Nephron progenitor cell (in vitro differentiated cells): ENCODE results near the gene MRPS25.
A peak's percentile ranks its signal among the peaks of the same experiment; 100 is the strongest.

Experiments used
- DNase-seq: peaks from one replicate; pipeline ENCODE4 v3.0.0; 2021
- H3K27ac Mint-ChIP-seq: 2 replicates; pipeline ENCODE4 v1.8.0; 2021; ENCODE audit warnings: mild to moderate bottlenecking, moderate library complexity, mixed read lengths
- H3K27me3 Mint-ChIP-seq: 2 replicates; pipeline ENCODE4 v1.8.0; 2021; ENCODE audit warnings: mild to moderate bottlenecking, low read depth, mixed read lengths; ENCODE audit not compliant: poor library complexity
- H3K36me3 Mint-ChIP-seq: 2 replicates; pipeline ENCODE4 v1.8.0; 2021; ENCODE audit warnings: low read depth, mixed read lengths
- H3K4me1 Mint-ChIP-seq: 2 replicates; pipeline ENCODE4 v1.8.0; 2021; ENCODE audit warnings: mixed read lengths
- H3K4me3 Mint-ChIP-seq: 2 replicates; pipeline ENCODE4 v1.8.0; 2021; ENCODE audit warnings: mild to moderate bottlenecking, moderate library complexity, mixed read lengths
- H3K9me3 Mint-ChIP-seq: 2 replicates; pipeline ENCODE4 v1.8.0; 2021; ENCODE audit warnings: mild to moderate bottlenecking, moderate library complexity, mixed read lengths
- TF ChIP-seq, protein P1 (sequence below): fragments of 200-600 bp; sonication (generic); IDR thresholded peaks from 2 replicates; pipeline ENCODE4 v1.5.0; 2021; ENCODE audit warnings: antibody characterized with exemption

MRPS25 gene

DNA sequence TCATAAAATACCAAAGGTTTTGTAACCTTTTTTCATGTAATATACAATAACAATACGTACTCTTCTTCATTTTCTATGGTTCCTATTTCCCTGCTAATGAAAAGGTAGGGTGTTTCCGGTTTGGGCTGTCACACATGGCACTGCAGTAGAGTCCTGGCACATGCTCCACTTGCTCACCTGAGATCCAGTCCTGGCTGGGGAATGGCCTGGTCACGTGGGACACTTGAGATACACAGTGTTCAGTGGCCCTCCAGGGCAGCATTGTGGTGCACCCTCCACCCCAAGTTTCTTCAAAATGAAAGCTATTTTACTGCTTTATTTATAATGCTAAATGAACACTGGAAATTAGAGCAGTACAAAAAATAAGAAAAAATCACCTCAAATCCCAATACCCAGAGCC, 23.2 kb downstream of the MRPS25 start:
- Mint-ChIP-seq H3K4me3 (no peak overlapping the region), H3K27ac (no peak overlapping the region), H3K36me3 (peaks cover 62% of the 10 kb centered on the region), H3K27me3 (no peaks in the 10 kb centered on the region), H3K4me1 (no peaks in the 10 kb centered on the region), H3K9me3 (no peaks in the 10 kb centered on the region)
- no peak for DNase-seq
- TF ChIP-seq, protein P1, sequence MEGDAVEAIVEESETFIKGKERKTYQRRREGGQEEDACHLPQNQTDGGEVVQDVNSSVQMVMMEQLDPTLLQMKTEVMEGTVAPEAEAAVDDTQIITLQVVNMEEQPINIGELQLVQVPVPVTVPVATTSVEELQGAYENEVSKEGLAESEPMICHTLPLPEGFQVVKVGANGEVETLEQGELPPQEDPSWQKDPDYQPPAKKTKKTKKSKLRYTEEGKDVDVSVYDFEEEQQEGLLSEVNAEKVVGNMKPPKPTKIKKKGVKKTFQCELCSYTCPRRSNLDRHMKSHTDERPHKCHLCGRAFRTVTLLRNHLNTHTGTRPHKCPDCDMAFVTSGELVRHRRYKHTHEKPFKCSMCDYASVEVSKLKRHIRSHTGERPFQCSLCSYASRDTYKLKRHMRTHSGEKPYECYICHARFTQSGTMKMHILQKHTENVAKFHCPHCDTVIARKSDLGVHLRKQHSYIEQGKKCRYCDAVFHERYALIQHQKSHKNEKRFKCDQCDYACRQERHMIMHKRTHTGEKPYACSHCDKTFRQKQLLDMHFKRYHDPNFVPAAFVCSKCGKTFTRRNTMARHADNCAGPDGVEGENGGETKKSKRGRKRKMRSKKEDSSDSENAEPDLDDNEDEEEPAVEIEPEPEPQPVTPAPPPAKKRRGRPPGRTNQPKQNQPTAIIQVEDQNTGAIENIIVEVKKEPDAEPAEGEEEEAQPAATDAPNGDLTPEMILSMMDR: no peak

DNA sequence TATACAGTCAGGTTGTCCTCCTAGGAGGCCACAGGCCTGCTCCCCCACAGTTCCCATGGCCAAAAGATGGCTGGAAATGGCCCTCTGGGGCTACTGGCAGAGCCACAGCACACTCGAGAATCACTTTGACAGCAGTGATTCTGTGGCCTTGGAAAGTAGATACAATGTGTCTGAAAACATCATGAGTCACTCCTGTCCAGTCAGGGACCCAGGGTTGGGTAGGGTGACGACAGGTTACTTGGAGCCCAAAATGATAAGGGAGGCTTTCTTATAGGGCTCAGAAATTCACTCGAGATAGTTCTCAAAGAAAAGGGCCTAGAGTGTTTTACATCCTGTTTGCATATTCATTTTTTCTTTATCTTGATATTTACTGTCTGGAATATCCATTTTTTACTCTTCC, 24.3 kb downstream of the MRPS25 start:
- no peak overlapping the region for H3K4me3 Mint-ChIP-seq
- peaks cover 59% of the 10 kb centered on the region for H3K36me3 Mint-ChIP-seq
- H3K27me3 Mint-ChIP-seq: no peaks in the 10 kb centered on the region
- no peaks in the 10 kb centered on the region for H3K4me1 Mint-ChIP-seq
- DNase-seq: no peak
- TF ChIP-seq, protein P1: no peak
- no peak overlapping the region for H3K27ac Mint-ChIP-seq
- no peaks in the 10 kb centered on the region for H3K9me3 Mint-ChIP-seq

DNA sequence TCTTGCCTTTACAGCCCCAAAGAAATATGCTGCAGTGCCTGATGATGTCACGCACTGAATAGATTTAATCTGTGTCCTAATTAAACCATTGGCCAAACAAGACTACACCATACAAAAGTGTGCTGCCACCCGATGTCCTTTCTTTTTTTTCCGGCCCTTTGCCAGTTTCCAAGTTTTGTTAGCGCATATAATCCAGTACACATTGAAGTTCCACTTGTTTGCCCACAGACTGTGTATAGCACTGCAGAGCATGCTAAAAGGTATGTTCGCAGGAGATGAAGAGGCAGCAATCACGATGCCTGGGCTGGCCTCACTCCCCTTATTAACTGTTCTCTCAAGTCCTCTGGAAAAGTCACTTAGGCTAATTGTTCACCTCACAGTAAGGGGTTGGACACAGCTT, 26.8 kb downstream of the MRPS25 start:
- Mint-ChIP-seq H3K36me3 (peaks cover 58% of the 10 kb centered on the region), H3K9me3 (no peaks in the 10 kb centered on the region), H3K27ac (peak overlapping the region; percentile 22), H3K4me1 (no peaks in the 10 kb centered on the region), H3K4me3 (no peak overlapping the region), H3K27me3 (no peaks in the 10 kb centered on the region)
- TF ChIP-seq, protein P1: no peak
- no peak for DNase-seq

DNA sequence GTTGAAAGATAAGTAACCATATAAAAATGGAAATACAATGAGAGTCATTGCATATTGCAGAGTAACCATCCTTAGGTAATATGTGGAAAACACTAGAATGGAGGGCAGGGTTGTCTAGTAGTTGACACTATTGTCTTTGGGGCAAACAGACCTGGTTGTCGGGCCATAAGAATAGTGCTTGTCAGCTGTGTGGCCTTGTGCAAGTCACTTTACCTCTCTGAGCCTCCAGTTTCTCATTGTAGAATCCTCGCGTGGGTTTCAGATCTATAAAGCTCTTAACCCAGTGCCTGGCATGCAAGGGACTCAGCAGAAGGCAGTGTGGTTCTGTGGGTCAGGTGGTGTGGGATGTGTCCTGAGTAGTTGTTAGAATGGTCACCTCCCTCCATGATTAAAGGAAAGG, 32.0 kb downstream of the MRPS25 start:
- TF ChIP-seq, protein P1: no peak
- no peaks in the 10 kb centered on the region for H3K9me3 Mint-ChIP-seq
- no peaks in the 10 kb centered on the region for H3K27me3 Mint-ChIP-seq
- no peak overlapping the region for H3K27ac Mint-ChIP-seq
- DNase-seq: no peak
- peaks cover 64% of the 10 kb centered on the region for H3K36me3 Mint-ChIP-seq
- H3K4me1 Mint-ChIP-seq: no peaks in the 10 kb centered on the region
- H3K4me3 Mint-ChIP-seq: no peak overlapping the region

DNA sequence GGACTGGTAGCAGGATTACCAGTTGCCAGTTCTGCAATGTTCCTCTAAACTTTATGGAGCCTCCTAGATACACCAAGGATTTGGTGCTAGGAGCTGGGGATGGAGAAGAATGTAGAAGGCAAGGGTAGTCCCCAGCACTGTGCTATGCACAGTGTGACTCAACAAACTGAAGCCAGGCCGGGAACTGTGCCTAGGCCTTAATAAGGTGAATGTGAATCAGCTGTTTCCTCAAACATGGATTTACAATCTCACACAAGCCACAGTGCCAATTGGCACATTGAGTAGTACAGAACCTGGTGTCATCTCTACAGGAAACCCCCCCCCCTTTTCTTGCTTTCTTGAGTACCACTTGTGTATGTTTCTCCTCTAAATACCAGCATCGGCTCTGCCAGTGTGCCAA, 32.5 kb downstream of the MRPS25 start:
- TF ChIP-seq, protein P1: no peak
- Mint-ChIP-seq H3K27me3 (no peaks in the 10 kb centered on the region), H3K27ac (no peak overlapping the region), H3K36me3 (peaks cover 68% of the 10 kb centered on the region), H3K4me3 (no peak overlapping the region), H3K4me1 (no peaks in the 10 kb centered on the region), H3K9me3 (no peaks in the 10 kb centered on the region)
- no peak for DNase-seq

DNA sequence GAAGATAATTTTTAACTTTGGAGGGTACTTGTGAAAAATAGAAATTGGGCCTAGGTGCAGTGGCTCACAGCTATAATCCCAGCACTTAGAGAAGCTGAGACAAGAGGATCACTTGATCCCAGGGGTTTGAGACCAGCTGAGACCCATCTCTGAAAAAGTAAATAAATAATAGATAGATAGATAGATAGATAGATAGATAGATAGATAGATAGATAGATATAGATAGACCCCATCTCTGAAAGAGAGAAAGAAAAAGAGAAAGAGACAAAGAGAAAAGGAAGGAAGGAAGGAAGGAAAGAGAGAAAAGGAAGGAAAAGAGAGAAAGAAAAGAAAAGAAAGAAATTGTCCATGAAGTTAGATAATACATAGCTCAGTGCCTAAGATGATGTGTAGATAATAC, 35.5 kb downstream of the MRPS25 start:
- no peaks in the 10 kb centered on the region for H3K9me3 Mint-ChIP-seq
- no peaks in the 10 kb centered on the region for H3K4me1 Mint-ChIP-seq
- TF ChIP-seq, protein P1: no peak
- peaks cover 85% of the 10 kb centered on the region for H3K36me3 Mint-ChIP-seq
- no peak for DNase-seq
- no peak overlapping the region for H3K4me3 Mint-ChIP-seq
- no peak overlapping the region for H3K27ac Mint-ChIP-seq
- no peaks in the 10 kb centered on the region for H3K27me3 Mint-ChIP-seq
